Endothelial cell of hepatic sinusoid (primary cell): ENCODE data around the gene CDH9.

Experiments
- in situ Hi-C: cut with HindIII; loops from 2 replicates; pipeline ENCODE4 v1.10.0; 2017; ENCODE audit warnings: low sequenced_read_pairs

The CDH9 gene

GRCh38 chr5:26843677-26844076 lies 194.7 kb downstream of the CDH9 start:
- in situ Hi-C loops = no loop called here

- in situ Hi-C loops = no loop called here
Observed at GRCh38 chr5:26833596-26833995, 204.8 kb downstream of the CDH9 start.
